ENCODE data around the gene C12orf75.
"Not testable (repeated sequence)": the region's sequence is repeated elsewhere in the genome, so short reads cannot be mapped to it uniquely, and the experiment has no call there.

Gene C12orf75

GRCh38 chr12:105338966-105339365 is 8.5 kb downstream of the C12orf75 start:
- DNase-seq: no peak

- DNase-seq: no peak
Measured at GRCh38 chr12:105341010-105341409, 10.5 kb downstream of the C12orf75 start.

- not testable (repeated sequence) for DNase-seq
Measured at GRCh38 chr12:105341620-105342019, 11.1 kb downstream of the C12orf75 start.

- DNase-seq: no peak
Measured at GRCh38 chr12:105342464-105342863, 12.0 kb downstream of the C12orf75 start.

- no peak for DNase-seq
Measured at GRCh38 chr12:105343836-105344235, 13.3 kb downstream of the C12orf75 start.

- DNase-seq: no peak
Measured at GRCh38 chr12:105347499-105347898, 17.0 kb downstream of the C12orf75 start.

GRCh38 chr12:105348142-105348541 is 17.7 kb downstream of the C12orf75 start:
- DNase-seq: no peak

- no peak for DNase-seq
Measured at GRCh38 chr12:105348561-105348960, 18.1 kb downstream of the C12orf75 start.

- DNase-seq: no peak
Measured at GRCh38 chr12:105349138-105349537, 18.6 kb downstream of the C12orf75 start.

GRCh38 chr12:105351523-105351922 is 21.0 kb downstream of the C12orf75 start:
- no peak for DNase-seq

GRCh38 chr12:105352052-105352451 is 21.6 kb downstream of the C12orf75 start:
- no peak for DNase-seq

- no peak for DNase-seq
Measured at GRCh38 chr12:105352940-105353635, 22.6 kb downstream of the C12orf75 start.

- DNase-seq: no peak
Measured at GRCh38 chr12:105355752-105356151, 25.3 kb downstream of the C12orf75 start.

- DNase-seq: no peak
Measured at GRCh38 chr12:105357162-105357691, 26.7 kb downstream of the C12orf75 start.

- DNase-seq: no peak
Measured at GRCh38 chr12:105358789-105359188, 28.3 kb downstream of the C12orf75 start.

GRCh38 chr12:105359856-105360255 is 29.4 kb downstream of the C12orf75 start:
- DNase-seq: no peak

GRCh38 chr12:105363890-105364289 is 33.4 kb downstream of the C12orf75 start:
- DNase-seq: no peak

- DNase-seq: no peak
Measured at GRCh38 chr12:105365231-105365630, 34.7 kb downstream of the C12orf75 start.

- no peak for DNase-seq
Measured at GRCh38 chr12:105368047-105368646, 37.7 kb downstream of the C12orf75 start.

- no peak for DNase-seq
Measured at GRCh38 chr12:105369014-105369413, 38.5 kb downstream of the C12orf75 start.

- no peak for DNase-seq
Measured at GRCh38 chr12:105374303-105374702, 43.8 kb downstream of the C12orf75 start.

- no peak for DNase-seq
Measured at GRCh38 chr12:105377077-105377476, 46.6 kb downstream of the C12orf75 start.

GRCh38 chr12:105378911-105379310 is 48.4 kb downstream of the C12orf75 start:
- no peak for DNase-seq
